Stimulated activated naive CD4-positive, alpha-beta T cell (primary cell): ENCODE measurements around the gene CDKN1A.
"Not testable (repeated sequence)": the region's sequence is repeated elsewhere in the genome, so short reads cannot be mapped to it uniquely, and the experiment has no call there.

Experiments
- DNase-seq, 6 experiments: peaks; one replicate each; lab custom pipeline; 2025; lab: John Stamatoyannopoulos, UW

Gene CDKN1A

DNA sequence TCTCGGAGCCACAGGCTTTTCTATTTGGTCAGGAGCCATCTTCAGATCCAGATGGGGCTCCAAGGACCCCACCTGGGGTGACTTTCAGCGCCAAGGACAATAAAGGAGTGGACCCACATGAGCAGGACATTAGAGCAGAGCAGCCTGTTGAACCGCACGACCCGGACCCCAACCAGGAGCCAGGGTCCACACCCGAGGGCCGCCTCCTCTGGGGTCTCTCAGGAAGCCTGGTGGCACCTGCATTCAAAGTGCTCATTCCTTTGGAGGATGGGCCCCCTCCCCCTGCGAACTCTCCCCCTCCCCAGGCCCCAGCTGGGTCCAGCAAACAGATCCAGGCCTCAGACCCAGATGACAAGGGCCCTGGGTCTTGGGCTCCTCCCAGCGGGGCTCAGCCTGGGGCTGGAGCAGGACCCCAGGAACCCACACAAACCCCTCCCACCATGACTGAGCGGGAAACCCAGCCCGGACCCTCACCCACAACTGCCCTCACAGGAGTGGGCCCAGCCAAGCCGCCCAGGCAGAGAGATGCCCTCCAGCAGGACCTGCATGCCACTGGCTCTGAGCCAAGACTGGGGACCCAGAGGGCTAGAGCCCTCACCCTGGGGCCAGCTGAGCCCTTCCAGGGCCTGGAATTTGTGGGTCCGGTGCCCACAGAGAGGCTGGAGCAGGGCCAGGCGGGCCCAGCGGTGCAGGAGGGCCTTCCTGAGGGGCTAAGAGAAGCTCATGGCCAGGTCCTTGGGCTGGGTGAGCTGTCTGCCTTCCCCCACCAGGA is 43.0 kb downstream of the CDKN1A start:
- DNase-seq = no peak

- DNase-seq = no peak
These were observed 43.9 kb downstream of the CDKN1A start for GRCh38 chr6:36722365-36722764.

DNA sequence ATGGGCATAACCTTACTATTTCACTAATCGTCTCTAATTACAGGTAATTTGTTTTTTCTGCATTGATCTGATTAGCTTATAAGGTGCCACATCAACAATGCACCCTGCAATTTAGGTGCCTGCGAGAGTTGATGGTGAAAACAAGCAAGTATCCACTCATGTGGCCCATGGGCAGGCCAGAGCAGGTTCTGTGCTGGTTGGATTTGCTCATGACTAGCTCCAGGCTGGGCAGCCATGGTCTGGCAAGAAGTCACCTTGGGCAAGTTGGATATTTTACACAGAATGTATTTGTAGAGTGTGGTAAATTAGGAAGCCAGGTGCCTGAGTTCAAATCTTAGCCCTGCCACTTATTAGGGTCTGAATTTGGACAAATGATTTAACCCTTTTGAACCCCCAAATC is 44.4 kb downstream of the CDKN1A start:
- no peak for DNase-seq

DNA sequence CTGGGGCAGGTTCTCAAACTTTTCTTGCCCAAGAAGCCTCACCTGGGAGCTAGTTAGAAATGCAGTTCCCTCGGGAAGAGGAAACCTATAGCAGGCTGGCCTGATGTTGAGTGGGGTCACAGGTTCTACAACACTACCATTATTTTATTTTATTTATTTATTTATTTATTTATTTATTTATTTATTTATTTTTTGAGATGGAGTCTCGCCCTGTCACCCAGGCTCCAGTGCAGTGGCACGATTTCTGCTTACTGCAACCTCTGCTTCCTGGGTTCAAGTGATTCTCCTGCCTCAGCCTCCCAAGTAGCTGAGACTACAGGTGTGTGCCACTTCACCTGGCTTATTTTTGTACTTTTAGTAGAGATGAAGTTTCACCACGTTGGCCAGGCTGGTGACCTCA is 45.5 kb downstream of the CDKN1A start:
- not testable (repeated sequence) for DNase-seq

DNA sequence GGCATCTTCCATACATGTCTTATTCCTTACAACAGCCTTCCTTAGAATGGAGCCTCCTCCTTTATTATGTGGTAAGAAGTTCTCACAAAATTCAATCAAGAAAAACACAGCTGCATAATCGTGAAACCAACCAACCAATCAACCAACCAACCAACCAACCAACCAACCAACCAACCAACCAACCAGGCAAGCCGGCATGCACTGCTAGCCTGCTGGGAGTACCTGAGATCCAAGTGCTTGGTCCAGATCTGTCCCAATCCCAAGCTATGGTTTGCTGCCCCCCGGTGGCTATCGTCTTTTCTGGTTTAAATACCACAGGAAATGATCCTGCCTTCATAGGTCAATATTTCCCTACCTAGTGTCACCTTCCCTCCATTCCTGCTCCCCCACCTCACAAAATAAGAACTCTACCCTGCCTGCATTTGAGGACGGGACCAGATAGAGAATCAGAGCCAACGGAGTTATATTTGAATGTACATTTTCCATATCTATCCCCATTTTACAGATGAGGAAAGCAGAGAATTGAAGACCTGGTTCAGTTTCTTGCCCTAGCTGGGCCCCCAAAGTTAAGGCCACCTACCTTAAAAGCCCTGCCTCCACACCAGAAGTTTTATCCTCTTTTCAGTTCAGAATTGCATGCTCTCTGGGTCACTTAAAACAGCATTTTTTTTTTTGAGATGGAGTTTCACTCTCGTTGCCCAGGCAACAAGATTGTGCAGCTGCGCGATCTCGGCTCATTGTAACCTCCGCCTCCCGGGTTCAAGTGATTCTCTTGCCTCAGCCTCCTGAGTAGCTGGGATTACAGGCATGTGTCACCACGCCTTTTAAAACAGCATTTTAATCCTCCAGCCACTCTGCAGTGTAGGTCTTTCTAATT is 46.2 kb downstream of the CDKN1A start:
- peak in 3 of 6 experiments; percentile 2 to 4 (median 3) for DNase-seq

DNA sequence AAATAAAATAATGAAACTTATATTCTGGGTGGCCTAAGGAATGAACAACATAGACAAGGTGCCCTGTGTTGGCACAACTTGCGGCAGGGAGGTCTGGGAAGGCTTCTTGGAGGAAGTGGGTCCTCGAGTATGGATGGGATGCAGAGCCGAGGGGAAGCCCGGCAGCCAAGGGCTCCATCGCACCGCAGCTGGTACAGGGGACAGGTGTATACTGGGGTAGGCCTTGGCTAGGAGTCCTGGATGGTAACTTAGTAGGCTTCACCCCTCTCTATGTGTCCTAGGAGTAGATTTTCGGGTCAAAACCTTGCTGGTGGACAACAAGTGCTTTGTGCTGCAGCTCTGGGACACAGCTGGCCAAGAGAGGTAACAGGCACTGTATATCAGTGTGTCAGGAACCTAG is 47.1 kb downstream of the CDKN1A start:
- DNase-seq = no peak

DNA sequence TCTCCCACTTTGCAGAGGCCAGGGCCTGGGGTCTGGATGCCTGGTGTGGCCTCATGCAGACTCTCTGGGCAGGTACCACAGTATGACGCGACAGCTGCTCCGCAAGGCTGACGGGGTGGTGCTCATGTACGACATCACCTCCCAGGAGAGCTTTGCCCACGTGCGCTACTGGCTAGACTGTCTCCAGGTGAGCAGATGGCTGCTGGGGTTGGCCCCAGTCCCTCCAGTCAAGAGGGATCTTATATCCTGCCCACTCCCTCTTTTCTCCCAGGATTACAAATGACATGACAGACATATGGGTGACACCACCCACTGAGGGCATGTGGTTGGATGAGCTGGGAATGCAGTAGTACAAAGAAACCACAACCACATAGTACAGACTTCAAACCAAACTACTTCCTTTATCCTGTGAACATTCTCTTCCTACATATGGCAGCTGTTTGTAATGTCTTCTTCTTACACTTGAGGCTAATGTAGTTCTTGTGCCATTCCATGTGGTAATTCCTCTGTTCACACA is 49.0 kb downstream of the CDKN1A start:
- DNase-seq = no peak

DNA sequence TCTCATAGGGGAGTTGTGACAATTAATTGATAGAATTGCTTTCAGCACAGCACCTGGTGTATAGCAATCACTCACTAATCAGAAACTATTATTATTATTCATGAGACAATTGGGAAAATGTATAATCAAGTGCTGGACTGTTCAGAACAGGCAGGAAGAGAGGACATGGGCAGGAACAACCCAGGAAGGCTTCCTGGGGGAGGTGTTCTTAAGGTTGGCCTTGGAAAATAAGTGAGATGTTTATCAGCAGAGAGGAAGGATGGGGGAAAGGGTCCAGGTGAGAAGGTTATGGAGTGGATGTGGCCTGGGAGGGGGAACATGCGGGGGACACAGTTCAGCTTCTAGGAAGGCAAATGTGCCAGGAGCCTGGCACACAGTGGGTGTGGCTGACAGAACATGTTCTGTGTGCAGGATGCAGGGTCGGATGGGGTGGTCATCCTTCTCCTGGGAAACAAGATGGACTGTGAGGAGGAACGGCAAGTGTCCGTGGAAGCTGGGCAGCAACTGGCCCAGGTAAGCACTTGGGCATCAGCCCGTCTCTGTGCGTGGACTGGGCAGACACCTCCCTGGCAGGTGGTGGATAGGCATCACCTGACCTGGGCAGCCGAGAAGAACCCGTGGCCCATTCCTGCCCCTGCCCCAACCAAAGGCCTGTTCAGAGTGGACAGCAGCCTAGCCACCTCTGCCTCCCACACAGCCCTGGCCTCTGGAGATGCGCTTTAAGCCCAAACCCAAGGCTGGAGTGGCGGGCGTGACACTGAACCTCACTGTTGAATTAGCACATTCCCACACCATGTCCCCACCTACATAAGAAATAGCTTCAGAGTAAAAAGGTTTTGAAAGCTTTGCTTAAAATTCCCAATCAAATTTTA is 50.0 kb downstream of the CDKN1A start:
- DNase-seq = no peak

DNA sequence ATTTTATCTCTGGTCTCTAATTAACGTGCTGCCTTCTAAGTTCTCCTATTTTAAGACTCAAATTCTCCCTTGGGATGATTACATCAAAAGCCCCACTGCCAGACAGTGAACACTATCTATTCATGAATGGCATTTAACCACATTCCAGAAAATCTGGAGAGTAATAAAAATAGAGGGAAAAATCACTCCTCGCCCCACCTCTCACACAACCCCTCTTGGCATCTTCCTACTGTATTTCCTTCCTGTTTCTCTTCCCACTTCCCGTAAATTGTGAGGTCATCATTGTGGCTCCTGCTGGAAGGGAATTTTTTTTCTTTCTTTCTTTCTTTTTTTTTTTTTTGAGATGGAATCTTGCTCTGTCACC is 50.6 kb downstream of the CDKN1A start:
- DNase-seq = no peak

DNA sequence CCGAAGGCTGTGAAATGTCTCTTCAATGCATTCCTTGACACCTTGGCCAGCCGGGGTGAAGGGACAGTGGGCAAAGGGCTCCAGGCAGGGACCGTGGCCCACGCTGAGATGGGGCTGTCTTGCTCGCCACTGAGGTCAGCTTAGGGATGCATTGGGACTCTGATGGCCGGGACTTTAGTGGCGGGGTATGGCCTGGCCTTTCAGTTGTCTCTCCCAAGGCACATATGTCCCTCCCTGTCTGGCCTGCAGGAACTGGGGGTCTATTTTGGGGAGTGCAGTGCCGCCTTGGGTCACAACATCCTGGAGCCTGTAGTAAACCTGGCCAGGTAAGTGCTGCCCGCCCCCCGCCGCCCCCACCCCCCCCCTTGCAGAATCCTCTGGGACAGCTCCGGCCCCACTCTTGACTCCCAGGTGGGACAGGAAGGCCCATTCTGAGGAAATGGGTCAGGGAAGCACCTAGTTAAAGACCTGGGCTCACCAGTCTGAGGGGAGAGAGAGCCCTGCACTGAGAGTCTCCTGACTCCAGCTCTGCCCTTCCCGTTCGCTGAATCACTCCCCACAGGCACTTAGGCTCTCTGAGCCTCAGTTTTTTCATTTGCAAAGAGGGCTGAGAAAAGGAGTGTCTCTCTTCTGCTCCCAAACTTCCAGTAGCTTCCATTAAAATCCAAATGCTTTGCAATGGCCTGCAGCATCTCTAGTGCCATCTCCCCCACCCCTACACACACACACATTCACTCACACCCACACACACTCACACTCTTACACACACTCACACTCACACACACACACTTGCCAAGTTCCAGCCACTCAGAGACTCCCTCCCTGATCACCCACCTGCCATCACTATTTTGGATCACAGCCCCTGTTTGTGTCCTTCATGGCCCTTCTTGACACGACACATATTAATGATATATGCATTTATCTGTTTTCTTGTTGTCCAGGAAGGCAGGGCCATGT is 52.2 kb downstream of the CDKN1A start:
- no peak for DNase-seq

- DNase-seq = no peak
These were observed 53.3 kb downstream of the CDKN1A start for GRCh38 chr6:36731622-36732310.

DNA sequence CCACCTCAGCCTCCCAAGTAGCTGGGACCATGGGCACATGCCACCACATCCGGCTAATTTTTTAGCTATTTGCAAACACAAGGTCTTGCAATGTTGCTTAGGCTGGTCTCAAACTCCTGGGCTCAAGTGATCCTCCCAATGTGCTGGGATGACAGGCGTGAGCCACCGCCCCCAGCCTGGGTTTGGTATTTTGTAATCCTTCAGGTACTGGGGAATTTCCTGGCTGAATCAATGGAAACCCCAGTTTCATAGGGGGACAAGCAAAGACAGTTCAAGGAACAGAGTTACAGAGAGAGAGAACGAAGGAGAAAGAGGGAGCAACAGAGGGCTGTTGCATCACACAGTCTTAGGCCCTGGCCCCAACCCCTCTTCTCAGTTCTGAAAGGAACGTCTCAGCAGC is 54.8 kb downstream of the CDKN1A start:
- DNase-seq = no peak

DNA sequence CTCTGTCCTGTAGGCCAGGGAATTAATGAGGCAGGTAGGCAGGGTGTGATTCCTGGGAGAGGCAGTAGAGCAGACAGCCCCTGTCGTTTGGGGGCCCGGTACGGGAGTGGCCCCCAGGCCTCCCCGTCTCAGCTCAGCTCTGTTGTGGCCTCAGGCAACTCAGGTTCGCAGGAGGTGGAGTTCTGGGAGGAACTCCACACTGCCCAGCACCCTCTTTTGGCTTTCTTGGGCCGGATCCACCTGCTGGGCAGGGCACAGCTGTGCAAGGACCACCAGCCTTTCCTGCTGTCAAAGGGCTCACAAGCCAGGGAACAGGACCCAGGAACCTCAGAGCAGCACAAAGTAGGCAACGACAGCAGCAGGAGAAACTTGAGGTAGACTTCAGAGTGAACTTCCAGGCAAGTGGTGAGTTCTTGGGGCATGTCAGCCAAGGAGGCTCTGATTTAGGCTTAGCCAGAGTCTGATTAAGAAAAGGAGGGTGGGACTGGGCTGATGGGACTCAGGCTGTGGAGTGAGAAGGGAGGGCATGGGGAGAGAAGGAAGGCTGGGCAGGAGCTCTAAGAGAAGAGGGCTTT is 56.1 kb downstream of the CDKN1A start:
- DNase-seq = no peak

GRCh38 chr6:36735110-36736071 is 56.9 kb downstream of the CDKN1A start:
- peak in 3 of 6 experiments; percentile 12 to 16 (median 15) for DNase-seq
